PC-9 (cell line): ENCODE measurements around the gene SBF1. TPM values are rescaled to one million over a fixed set of nuclear protein-coding genes. Genes with fewer than 3 reads are reported as not detected.

Experiments used
- BruUV-seq: library from RNA; stranded (reverse); fragments of 400-500 nt; replicated peaks from 2 replicates; lab custom pipeline; 2021; lab: Mats Ljungman, UMichigan
- CTCF ChIA-PET: fragments of 300-600 bp; sonication (Branson Sonifier 250); formaldehyde crosslinking; loops from one replicate; lab custom pipeline; 2022; ENCODE audit warnings: antibody characterized with exemption; lab: Charles Lee
- POLR2A ChIA-PET: fragments of 300-600 bp; sonication (Branson Sonifier 250); formaldehyde crosslinking; loops from one replicate; lab custom pipeline; 2022; ENCODE audit warnings: antibody characterized with exemption; ENCODE audit not compliant: unreplicated experiment; lab: Charles Lee
- DNase-seq, 2 experiments: peaks; one replicate each; pipeline versions ENCODE4 v3.0.0 to v3.0.0-alpha.2; 2015 to 2022; ENCODE audit warnings: mixed read lengths in 1 of 2
- H2AFZ ChIP-seq: fragments of 200-600 bp; sonication (generic); 2 replicates; pipeline ENCODE4 v1.8.1; 2017; ENCODE audit warnings: antibody characterized with exemption
- H3F3A ChIP-seq: fragments of 200-600 bp; sonication (generic); 2 replicates; pipeline ENCODE4 v1.8.1; 2017; ENCODE audit warnings: antibody characterized with exemption, mild to moderate bottlenecking, low read depth; ENCODE audit not compliant: insufficient read depth
- H3K27ac ChIP-seq: fragments of 200-600 bp; sonication (generic); 2 replicates; pipeline ENCODE4 v1.6.1; 2016; ENCODE audit warnings: mixed run types
- H3K27me3 ChIP-seq: fragments of 200-600 bp; sonication (generic); 2 replicates; pipeline ENCODE4 v1.6.1; 2016; ENCODE audit warnings: low read depth, mixed run types; ENCODE audit not compliant: insufficient read depth
- H3K36me3 ChIP-seq: fragments of 200-600 bp; sonication (generic); 2 replicates; pipeline ENCODE4 v1.6.1; 2016; ENCODE audit warnings: low read depth, mixed run types
- H3K4me1 ChIP-seq: fragments of 200-600 bp; sonication (generic); replicated peaks from 2 replicates; pipeline ENCODE4 v1.6.1; 2016; ENCODE audit warnings: mixed run types; ENCODE audit not compliant: insufficient read depth
- H3K4me2 ChIP-seq: fragments of 200-600 bp; sonication (generic); 2 replicates; pipeline ENCODE4 v1.6.1; 2017; ENCODE audit warnings: mixed run types
- H3K4me3 ChIP-seq: fragments of 200-600 bp; sonication (generic); 2 replicates; pipeline ENCODE4 v1.6.1; 2016; ENCODE audit warnings: mixed run types
- H3K79me2 ChIP-seq: fragments of 200-600 bp; sonication (generic); 2 replicates; pipeline ENCODE4 v1.6.1; 2017; ENCODE audit warnings: low read depth, mixed run types
- H3K9me2 ChIP-seq: fragments of 200-600 bp; sonication (generic); 2 replicates; pipeline ENCODE4 v1.8.1; 2017; ENCODE audit warnings: mild to moderate bottlenecking; ENCODE audit not compliant: insufficient read depth
- H3K9me3 ChIP-seq: fragments of 200-600 bp; sonication (generic); 2 replicates; pipeline ENCODE4 v1.8.1; 2016; ENCODE audit warnings: low read depth; ENCODE audit not compliant: insufficient read depth
- H4K20me1 ChIP-seq: fragments of 200-600 bp; sonication (generic); 2 replicates; pipeline ENCODE4 v1.8.1; 2017; ENCODE audit not compliant: insufficient read depth
- EZH2 ChIP-seq: fragments of 200-600 bp; sonication (generic); IDR thresholded peaks from 2 replicates; pipeline ENCODE4 v1.8.0; 2017; ENCODE audit warnings: antibody characterized with exemption, low read depth
- intact Hi-C: fragments of 100-400 bp; cut with micrococcal nuclease; formaldehyde crosslinking; loops from one replicate; pipeline ENCODE4 v1.10.0; 2022; ENCODE audit not compliant: unreplicated experiment
- total RNA-seq: library from RNA; stranded (reverse); gene quantifications from 2 replicates; pipeline ENCODE4 v1.2.3, GENCODE V29; 2021
- TF ChIP-seq, protein P1 (sequence below): fragments of 200-600 bp; sonication (generic); conservative IDR thresholded peaks from 2 replicates; pipeline ENCODE4 v1.6.1; 2017; ENCODE audit warnings: mixed run types, antibody characterized with exemption, mild to moderate bottlenecking, moderate library complexity

The SBF1 gene
- total RNA-seq, 1 experiment from 2014 or later = 85.2 TPM

- Histone ChIP-seq H3K4me3 (peak overlapping the region; percentile 97), H3K27ac (no peak overlapping the region), H3K4me1 (peaks cover 19% of the 10 kb centered on the region), H3K79me2 (peaks cover 39% of the 10 kb centered on the region), H2AFZ (peak overlapping the region; percentile 94), H3K4me2 (peak overlapping the region; percentile 94), H3F3A (peaks cover 3% of the 10 kb centered on the region; the same call in 1 of the 2 replicates), H3K36me3 (0 out of 2 replicates have a peak, but pooled peaks cover 5% of the 10 kb centered on the region), H3K9me3 (no peaks in the 10 kb centered on the region), H3K27me3 (no peaks in the 10 kb centered on the region), H4K20me1 (peaks cover 9% of the 10 kb centered on the region), H3K9me2 (no peaks in the 10 kb centered on the region)
- TF ChIP-seq, protein P1, sequence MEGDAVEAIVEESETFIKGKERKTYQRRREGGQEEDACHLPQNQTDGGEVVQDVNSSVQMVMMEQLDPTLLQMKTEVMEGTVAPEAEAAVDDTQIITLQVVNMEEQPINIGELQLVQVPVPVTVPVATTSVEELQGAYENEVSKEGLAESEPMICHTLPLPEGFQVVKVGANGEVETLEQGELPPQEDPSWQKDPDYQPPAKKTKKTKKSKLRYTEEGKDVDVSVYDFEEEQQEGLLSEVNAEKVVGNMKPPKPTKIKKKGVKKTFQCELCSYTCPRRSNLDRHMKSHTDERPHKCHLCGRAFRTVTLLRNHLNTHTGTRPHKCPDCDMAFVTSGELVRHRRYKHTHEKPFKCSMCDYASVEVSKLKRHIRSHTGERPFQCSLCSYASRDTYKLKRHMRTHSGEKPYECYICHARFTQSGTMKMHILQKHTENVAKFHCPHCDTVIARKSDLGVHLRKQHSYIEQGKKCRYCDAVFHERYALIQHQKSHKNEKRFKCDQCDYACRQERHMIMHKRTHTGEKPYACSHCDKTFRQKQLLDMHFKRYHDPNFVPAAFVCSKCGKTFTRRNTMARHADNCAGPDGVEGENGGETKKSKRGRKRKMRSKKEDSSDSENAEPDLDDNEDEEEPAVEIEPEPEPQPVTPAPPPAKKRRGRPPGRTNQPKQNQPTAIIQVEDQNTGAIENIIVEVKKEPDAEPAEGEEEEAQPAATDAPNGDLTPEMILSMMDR = no peak
- no peak for TF ChIP-seq EZH2
- no peak for DNase-seq
- no TSS peak for BruUV-seq
- CTCF ChIA-PET = no interaction called here
- POLR2A ChIA-PET = no interaction called here
- intact Hi-C loops = loop anchor here (5.0 kb wide), 2 partner anchors 75 to 165 kb away; partner anchors contain the start of genes CHKB and PPP6R2
These were observed 32.0 kb upstream of the SBF1 start for GRCh38 chr22:50506611-50507420.

GRCh38 chr22:50505776-50506610 is 31.2 kb upstream of the SBF1 start:
- Histone ChIP-seq H3K9me2 (no peaks in the 10 kb centered on the region), H3K4me2 (peak overlapping the region; percentile 94), H3F3A (peaks cover 11% of the 10 kb centered on the region; the same call in 1 of the 2 replicates), H3K36me3 (0 out of 2 replicates have a peak, but pooled peaks cover 5% of the 10 kb centered on the region), H2AFZ (no peak overlapping the region), H3K27me3 (no peaks in the 10 kb centered on the region), H3K4me3 (no peak overlapping the region; the same call in 1 of the 2 replicates), H4K20me1 (peaks cover 9% of the 10 kb centered on the region; the same call in 1 of the 2 replicates), H3K79me2 (peaks cover 33% of the 10 kb centered on the region), H3K9me3 (no peaks in the 10 kb centered on the region), H3K4me1 (peaks cover 19% of the 10 kb centered on the region), H3K27ac (no peak overlapping the region)
- no TSS peak for BruUV-seq
- no peak for DNase-seq
- ChIA-PET POLR2A (no interaction called here), CTCF (no interaction called here)
- no peak for TF ChIP-seq EZH2
- TF ChIP-seq, protein P1 = no peak
- intact Hi-C loops = loop anchor here (5.0 kb wide), 2 partner anchors 76 to 164 kb away; partner anchors contain the start of genes CHKB and PPP6R2

DNA sequence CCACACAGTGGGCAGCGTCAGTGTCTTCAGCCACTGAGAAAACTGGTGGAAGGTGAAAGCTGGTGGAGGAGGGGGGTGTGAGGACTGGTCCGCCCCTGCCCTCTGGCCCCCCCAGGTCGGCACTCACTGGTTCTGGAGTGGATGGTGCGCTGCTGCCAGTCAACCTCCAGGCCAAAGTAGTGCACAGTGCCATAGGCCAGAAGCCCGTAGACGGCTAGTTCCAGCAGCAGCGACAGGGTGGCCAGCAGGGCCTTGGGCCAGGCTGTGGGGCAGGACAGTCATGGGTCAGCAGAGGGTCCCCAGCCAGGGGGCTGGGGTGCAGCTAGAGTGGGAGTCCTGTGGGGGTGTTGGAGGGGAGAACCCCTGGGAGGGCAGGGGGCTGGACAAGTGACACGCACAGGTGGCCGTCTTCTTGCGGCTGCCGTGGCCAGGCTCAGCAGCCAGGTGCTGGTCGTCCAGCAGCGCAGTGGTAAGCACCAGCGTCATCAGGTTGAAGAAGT is 30.5 kb upstream of the SBF1 start:
- BruUV-seq = TSS peak; percentile 19
- intact Hi-C loops = loop anchor here (5.0 kb wide), 2 partner anchors 77 to 163 kb away; partner anchors contain the start of genes CHKB and PPP6R2

More for the DNA sequence above, 30.5 kb upstream of the SBF1 start:
- H4K20me1 ChIP-seq = peaks cover 5% of the 10 kb centered on the region; the same call in 1 of the 2 replicates
- H3K79me2 ChIP-seq = peaks cover 27% of the 10 kb centered on the region
- H3K36me3 ChIP-seq = 0 out of 2 replicates have a peak, but pooled peaks cover 5% of the 10 kb centered on the region
- no peak overlapping the region for H2AFZ ChIP-seq
- ChIA-PET POLR2A (no interaction called here), CTCF (no interaction called here)
- H3K4me2 ChIP-seq = no peak overlapping the region
- H3K9me3 ChIP-seq = no peaks in the 10 kb centered on the region
- TF ChIP-seq EZH2 = no peak
- TF ChIP-seq, protein P1 = no peak
- H3K9me2 ChIP-seq = no peaks in the 10 kb centered on the region
- no peak overlapping the region for H3K4me3 ChIP-seq
- no peak for DNase-seq
- no peaks in the 10 kb centered on the region for H3K27me3 ChIP-seq
- no peak overlapping the region for H3K27ac ChIP-seq
- peaks cover 16% of the 10 kb centered on the region; the same call in 1 of the 2 replicates for H3F3A ChIP-seq
- H3K4me1 ChIP-seq = peaks cover 19% of the 10 kb centered on the region
